ENCODE measurements around the gene POU2F1. TPM values are rescaled to one million over a fixed set of nuclear protein-coding genes. Genes with fewer than 3 reads are reported as not detected.

POU2F1 gene
- total and polyA plus RNA-seq, 2 donors (not counting 3 experiments of a cell fraction or from before 2014, with no cell fraction given): 6.0 to 12.9 TPM

DNA sequence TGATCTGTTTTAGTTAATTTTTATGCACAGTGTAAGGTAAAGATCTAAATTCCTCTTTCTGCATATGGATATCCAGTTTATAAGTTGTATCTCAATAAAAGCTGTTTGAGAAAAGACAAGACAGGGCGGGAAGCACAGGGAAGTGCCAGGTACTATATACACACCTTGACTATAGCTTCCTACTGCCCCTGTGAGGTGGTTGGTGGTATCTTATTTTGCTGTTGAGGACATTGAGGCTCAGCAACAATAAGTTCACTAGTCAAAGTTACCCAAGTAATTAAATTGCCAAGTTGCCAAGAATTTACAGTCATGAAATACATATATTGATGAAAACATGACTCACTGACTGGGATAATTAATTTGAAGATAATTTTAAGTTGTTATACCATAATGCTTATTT is 188.5 kb downstream of the POU2F1 start:
- no peak overlapping the region for H3K4me2 ChIP-seq (ENCODE audit: insufficient read depth, low read length)
- no peaks in the 10 kb centered on the region for H3K79me2 ChIP-seq (ENCODE audit: control insufficient read depth, insufficient read depth, low read length)
- intact Hi-C loops (cut with micrococcal nuclease) (no loop called here), dilution Hi-C loops (cut with MboI; ENCODE audit: extremely low pct_ligation_motif_present, low sequenced_read_pairs) (no loop called here)
- peaks cover 0 to 5% of the 10 kb centered on the region in 2 experiments for H3K36me3 ChIP-seq (ENCODE audit: control insufficient read depth in 2 of 2, extremely low read depth in 1 of 2, insufficient read depth in 2 of 2, low read length in 2 of 2)
- H3K9me1 ChIP-seq (replicated peaks; ENCODE audit: control insufficient read depth, extremely low read depth, insufficient read depth, low read length): no peaks in the 10 kb centered on the region
- POLR2A ChIA-PET: no interaction called here
- CTCF ChIA-PET: interaction anchor here (0.8 to 5.4 kb wide), 4 partner anchors 10 to 141 kb away, joined by 3 to 27 read pairs (median 4); no protein-coding TSS in a partner anchor
- H3K27me3 ChIP-seq (ENCODE audit: control insufficient read depth in 2 of 2, insufficient read depth in 2 of 2, low read length in 2 of 2): no peaks in the 10 kb centered on the region
- TF ChIP-seq POLR2A (IDR thresholded peaks at IDR 0.05; ENCODE audit: low read depth, low read length) (no peak), POLR2AphosphoS5 (IDR thresholded peaks at IDR 0.05; ENCODE audit: insufficient read depth, low read depth, low read length) (no peak), FOS (IDR thresholded peaks at IDR 0.05; ENCODE audit: borderline replicate concordance, insufficient read depth, low read length) (no peak), EZH2 (IDR thresholded peaks at IDR 0.05; ENCODE audit: borderline replicate concordance, low read depth, low read length, severe bottlenecking) (no peak), GATA2 (IDR thresholded peaks at IDR 0.05; ENCODE audit: insufficient read depth, insufficient read length, low read depth, low read length) (no peak), MYC (IDR thresholded peaks at IDR 0.05; ENCODE audit: low read depth, low read length) (no peak), JUN (IDR thresholded peaks at IDR 0.05; ENCODE audit: borderline replicate concordance, insufficient read depth, insufficient read length, low read depth) (no peak)
- TF ChIP-seq, protein P1, sequence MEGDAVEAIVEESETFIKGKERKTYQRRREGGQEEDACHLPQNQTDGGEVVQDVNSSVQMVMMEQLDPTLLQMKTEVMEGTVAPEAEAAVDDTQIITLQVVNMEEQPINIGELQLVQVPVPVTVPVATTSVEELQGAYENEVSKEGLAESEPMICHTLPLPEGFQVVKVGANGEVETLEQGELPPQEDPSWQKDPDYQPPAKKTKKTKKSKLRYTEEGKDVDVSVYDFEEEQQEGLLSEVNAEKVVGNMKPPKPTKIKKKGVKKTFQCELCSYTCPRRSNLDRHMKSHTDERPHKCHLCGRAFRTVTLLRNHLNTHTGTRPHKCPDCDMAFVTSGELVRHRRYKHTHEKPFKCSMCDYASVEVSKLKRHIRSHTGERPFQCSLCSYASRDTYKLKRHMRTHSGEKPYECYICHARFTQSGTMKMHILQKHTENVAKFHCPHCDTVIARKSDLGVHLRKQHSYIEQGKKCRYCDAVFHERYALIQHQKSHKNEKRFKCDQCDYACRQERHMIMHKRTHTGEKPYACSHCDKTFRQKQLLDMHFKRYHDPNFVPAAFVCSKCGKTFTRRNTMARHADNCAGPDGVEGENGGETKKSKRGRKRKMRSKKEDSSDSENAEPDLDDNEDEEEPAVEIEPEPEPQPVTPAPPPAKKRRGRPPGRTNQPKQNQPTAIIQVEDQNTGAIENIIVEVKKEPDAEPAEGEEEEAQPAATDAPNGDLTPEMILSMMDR (IDR thresholded peaks at IDR 0.05; ENCODE audit: extremely low read depth in 1 of 2, insufficient read depth in 1 of 2, low read depth in 1 of 2, low read length in 2 of 2): no peak
- TF ChIP-seq, protein P2, sequence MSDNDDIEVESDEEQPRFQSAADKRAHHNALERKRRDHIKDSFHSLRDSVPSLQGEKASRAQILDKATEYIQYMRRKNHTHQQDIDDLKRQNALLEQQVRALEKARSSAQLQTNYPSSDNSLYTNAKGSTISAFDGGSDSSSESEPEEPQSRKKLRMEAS (IDR thresholded peaks at IDR 0.05; ENCODE audit: insufficient read depth, insufficient read length): no peak
- no peaks in the 10 kb centered on the region for H3K9me3 ChIP-seq (replicated peaks; ENCODE audit: control insufficient read depth, insufficient read depth, low read length)
- no peak overlapping the region for H3K9ac ChIP-seq (replicated peaks; ENCODE audit: extremely low read depth, insufficient read depth, low read length)
- H4K20me1 ChIP-seq (replicated peaks; ENCODE audit: control insufficient read depth, extremely low read depth, insufficient read depth, low read length): no peaks in the 10 kb centered on the region
- no peak overlapping the region for H3K27ac ChIP-seq (ENCODE audit: insufficient read depth, low read depth, low read length)
- H2AFZ ChIP-seq (ENCODE audit: low read depth, low read length): no peak overlapping the region
- H3K4me1 ChIP-seq (ENCODE audit: control insufficient read depth, extremely low read depth, insufficient read depth, low read length): peaks cover 4% of the 10 kb centered on the region
- FAIRE-seq: no peak
- DNase-seq (ENCODE audit: low read depth, low spot score): no peak
- H3K4me3 ChIP-seq (replicated peaks in 1 of 3; ENCODE audit: insufficient read depth in 1 of 3, low read depth in 1 of 3, low read length in 3 of 3): no peak overlapping the region
- BruUV-seq (replicated peaks): no TSS peak
